Measurements from ENCODE around the gene CD36.

DNA sequence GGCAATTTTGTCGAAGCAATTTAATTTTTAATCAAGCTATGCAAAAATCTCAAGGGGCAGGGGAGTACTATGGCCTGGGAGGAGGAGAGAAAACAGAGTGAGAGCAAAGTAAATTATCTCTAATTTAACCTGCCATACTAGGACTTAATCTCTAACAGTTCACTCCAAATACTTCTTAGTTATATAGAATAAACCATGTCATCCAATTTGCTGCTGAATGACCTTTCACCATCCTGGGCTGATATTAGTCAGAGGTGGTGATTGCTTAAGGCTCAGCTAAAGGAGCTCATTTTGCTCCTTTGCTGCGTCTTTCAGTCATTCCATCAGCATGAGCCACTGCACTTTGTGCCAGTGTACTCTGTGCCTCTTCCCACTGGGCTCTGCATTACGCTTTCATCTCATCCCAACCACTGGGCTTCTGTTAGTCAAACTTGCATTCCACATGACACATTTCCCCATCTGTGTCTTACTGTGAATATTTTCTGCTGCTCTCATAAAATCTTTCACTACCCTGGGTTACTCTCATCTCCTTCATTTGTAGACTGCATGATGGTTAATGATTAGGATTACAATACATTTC is 84.3 kb downstream of the CD36 start:
- no peak for TF ChIP-seq POLR2AphosphoS5 (IDR thresholded peaks at IDR 0.05; ENCODE audit: low read depth, low read length)
- no peak for TF ChIP-seq POLR2A (IDR thresholded peaks at IDR 0.05; ENCODE audit: low read depth, low read length)

Measured in GM12891 (cell line).